Choroid plexus epithelial cell (primary cell): ENCODE data around the gene SF3A1.

Experiments
- DNase-seq: peaks from one replicate; pipeline ENCODE4 v3.0.0-alpha.2; 2010; ENCODE audit warnings: low read depth
- H3K4me3 ChIP-seq: 2 replicates; pipeline ENCODE4 v1.5.1; 2011; ENCODE audit warnings: low read depth, mild to moderate bottlenecking, control low read depth, low read length, moderate library complexity
- TF ChIP-seq, protein P1 (sequence below): conservative IDR thresholded peaks from 2 replicates; pipeline ENCODE4 v1.5.1; 2011; ENCODE audit warnings: low read depth, mild to moderate bottlenecking, control low read depth, inconsistent platforms, low read length, moderate library complexity

SF3A1 gene

DNA sequence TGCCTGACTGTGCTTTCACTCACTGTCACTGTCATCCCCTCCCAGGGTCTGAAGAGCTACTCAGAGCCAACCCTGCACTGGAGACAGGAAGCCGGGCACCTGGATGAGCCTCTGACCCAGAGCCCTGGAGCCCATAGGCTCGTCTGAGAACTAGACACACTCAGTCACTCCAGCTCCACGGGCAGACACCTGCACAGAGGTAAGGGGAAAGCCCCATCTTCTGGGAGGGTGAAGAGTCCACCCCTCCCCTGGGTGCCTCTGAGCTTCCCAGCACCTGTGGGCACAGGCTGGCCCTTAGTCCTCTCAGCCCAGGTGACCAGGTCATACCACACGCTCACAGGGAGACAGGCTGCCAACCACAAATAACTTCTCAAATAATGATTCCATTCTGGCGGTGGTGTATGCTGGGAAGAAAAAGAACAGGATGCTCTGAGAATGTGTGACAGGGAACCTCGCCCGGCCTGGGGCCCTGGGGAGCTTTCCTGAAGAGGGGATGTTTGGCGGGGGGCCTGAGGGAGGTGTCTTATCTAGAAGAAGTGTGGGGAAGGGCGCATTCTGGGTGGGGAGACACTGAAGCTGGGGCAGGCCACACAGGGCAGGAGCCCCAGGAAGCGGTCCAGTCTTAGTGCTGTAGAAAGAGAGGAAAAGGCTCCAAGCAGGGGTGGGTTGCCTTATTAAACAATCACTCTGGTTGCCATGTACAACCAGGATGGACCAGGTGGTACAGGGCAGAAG is 5.4 kb upstream of the SF3A1 start:
- DNase-seq, result no peak
- TF ChIP-seq, protein P1, sequence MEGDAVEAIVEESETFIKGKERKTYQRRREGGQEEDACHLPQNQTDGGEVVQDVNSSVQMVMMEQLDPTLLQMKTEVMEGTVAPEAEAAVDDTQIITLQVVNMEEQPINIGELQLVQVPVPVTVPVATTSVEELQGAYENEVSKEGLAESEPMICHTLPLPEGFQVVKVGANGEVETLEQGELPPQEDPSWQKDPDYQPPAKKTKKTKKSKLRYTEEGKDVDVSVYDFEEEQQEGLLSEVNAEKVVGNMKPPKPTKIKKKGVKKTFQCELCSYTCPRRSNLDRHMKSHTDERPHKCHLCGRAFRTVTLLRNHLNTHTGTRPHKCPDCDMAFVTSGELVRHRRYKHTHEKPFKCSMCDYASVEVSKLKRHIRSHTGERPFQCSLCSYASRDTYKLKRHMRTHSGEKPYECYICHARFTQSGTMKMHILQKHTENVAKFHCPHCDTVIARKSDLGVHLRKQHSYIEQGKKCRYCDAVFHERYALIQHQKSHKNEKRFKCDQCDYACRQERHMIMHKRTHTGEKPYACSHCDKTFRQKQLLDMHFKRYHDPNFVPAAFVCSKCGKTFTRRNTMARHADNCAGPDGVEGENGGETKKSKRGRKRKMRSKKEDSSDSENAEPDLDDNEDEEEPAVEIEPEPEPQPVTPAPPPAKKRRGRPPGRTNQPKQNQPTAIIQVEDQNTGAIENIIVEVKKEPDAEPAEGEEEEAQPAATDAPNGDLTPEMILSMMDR, result no peak

DNA sequence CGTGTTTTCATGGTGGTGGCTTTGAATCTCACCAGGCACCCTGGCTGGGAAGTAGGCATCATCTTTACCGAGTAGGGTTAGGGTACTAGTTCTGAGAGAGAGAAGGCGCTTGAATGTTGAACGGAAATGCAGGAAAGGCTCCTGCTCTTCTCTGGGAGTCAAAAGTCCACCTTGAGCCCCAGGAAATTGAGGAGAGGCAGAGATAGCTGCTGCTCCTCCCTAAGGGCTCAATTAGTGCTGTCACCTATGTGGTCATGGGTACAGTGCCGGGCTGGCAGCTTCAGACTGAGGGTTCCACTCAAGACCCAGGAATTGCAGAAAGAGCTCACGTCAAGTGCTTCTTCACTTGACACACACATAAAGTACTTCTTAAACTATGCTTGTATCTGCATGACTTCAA is 1.8 kb upstream of the SF3A1 start:
- DNase-seq, result no peak
- no peak overlapping the region for H3K4me3 ChIP-seq
- TF ChIP-seq, protein P1, result no peak

More for the DNA sequence above, 5.4 kb upstream of the SF3A1 start:
- no peak overlapping the region for H3K4me3 ChIP-seq

DNA sequence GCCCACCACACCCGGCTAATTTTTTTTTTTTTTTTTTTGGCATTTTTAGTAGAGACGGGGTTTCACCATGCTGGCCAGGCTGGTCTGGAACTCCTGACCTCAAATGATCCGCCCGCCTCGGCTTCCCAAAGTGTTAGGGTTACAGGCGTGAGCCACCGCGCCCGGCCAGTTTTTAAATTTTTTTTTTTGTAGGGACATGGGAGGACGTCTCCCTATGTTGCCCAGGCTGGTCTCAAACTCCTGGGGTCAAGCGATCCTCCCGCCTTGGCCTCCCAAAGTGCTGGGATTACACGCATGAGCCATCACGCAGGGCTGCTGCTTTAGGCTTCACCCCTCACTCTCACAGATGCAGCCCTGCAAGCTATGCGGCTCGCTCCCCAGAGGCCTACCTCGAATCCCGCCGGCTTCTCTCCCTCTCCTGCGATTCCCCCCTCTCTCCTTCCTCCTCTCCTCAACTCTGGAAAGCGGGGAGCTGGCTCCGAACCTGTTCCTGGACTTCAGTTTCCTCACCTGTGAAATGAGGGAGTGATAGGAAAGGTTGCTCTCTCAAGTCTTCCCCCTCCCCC is 1.0 kb upstream of the SF3A1 start:
- TF ChIP-seq, protein P1, result no peak
- H3K4me3 ChIP-seq, result peak overlapping the region; percentile 98
- no peak for DNase-seq

DNA sequence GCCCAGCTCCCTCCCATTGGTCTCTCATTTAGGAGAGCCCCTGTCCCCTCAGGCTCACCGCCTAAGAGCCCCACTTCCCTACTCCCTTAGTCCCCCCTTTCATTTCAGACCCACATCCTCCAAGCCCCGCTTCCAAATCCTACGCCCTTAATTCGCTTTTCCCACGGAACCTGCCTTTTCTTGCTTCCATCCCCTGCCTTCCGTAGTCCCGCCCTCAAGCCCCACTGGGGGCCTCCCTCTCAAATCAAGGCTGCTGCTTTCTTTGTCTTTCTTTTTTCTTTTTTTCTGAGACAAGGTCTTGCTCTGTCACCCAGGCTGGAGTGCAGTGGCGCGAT is 509 bp upstream of the SF3A1 start:
- H3K4me3 ChIP-seq, result peak overlapping the region; percentile 98
- TF ChIP-seq, protein P1, result no peak
- peak; percentile 17 for DNase-seq

DNA sequence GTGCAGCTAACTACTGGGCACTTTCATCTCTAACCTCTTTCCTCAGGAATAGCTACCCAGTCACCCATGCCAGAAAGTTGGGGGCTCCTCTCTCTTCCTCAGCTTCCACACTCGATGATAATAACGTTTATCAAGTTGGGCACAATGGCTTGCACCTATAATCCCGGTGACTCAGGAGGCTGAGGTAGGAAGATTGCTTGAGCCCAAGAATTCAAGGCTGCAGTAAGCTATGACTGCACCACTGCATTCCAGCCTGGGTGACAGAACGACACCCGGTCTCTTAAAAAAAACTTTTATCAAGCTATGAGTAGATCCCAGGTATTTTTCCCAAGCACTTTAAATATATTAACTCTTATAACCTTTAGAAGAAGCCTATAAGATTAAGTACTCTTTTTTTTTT is 2.0 kb downstream of the SF3A1 start:
- H3K4me3 ChIP-seq, result no peak overlapping the region
- no peak for DNase-seq
- TF ChIP-seq, protein P1, result no peak

DNA sequence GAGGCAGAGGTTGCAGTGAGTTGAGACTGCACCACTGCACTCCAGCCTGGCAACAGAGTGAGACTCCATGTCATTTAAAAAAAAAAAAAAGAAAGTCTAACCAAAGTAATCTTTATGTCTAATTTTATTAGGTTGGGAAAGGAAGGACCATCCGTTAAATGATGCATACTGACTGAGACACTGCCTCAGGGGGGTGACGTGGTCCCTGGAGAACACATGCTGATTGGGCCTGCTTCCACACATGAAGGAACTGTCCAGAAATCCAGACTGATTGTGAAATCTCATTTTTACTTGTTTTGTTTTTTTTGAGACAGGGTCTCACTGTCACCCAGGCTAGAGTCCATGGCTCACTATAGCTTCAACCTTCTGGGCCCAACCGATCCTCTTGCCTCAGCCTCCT is 5.5 kb downstream of the SF3A1 start:
- no peak for DNase-seq
- H3K4me3 ChIP-seq, result no peak overlapping the region
- TF ChIP-seq, protein P1, result no peak

DNA sequence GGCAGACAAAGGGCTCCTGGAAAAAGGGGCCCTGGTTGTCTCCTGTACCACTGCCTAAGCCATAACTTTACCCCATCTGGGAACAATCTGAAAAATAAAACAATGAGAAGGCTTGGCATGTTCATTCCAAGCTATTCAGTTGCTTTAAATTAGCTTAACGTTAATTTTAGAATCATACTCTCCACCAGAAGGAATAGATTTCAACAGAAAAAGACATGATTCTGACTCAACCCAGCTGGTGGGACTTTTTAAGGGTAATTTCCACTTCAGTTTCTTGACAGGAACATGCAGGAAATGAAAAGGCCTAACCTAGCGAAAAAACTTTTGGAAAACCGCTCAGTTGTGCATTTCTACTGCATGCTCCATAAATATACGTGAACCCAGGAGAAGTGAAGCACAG is 7.9 kb downstream of the SF3A1 start:
- H3K4me3 ChIP-seq, result no peak overlapping the region
- TF ChIP-seq, protein P1, result no peak
- DNase-seq, result no peak
